Uterus (tissue), 2 donors: ENCODE data around the gene CSF3R.

Experiments
- CTCF ChIP-seq, 4 experiments: fragments of 200-600 bp in 2 of 4; fragments of 450-650 bp in 2 of 4; sonication (generic) in 2 of 4; IDR thresholded peaks; one replicate each; pipeline ENCODE4 v1.5.1; 2016 to 2019; ENCODE audit warnings: antibody characterized with exemption in 4 of 4, mild to moderate bottlenecking in 2 of 4, moderate library complexity in 1 of 4
- POLR2A ChIP-seq, 2 donors: fragments of 450-650 bp; IDR thresholded peaks; one replicate each; pipeline ENCODE4 v1.6.1; 2016; ENCODE audit warnings: antibody characterized with exemption in 2 of 2, mild to moderate bottlenecking in 1 of 2, moderate library complexity in 1 of 2

GRCh38 chr1:36486439-36487335 is 4.0 kb upstream of the CSF3R start:
- TF ChIP-seq CTCF (IDR thresholded peaks at IDR 0.05) (no peak), POLR2A (IDR thresholded peaks at IDR 0.05) (no peak)
